DMS153 (cell line): ENCODE measurements around the gene TRIM47.

Source experiments
- DNase-seq: peaks from one replicate; lab custom pipeline; 2025; lab: John Stamatoyannopoulos, UW

TRIM47 gene, protein sequence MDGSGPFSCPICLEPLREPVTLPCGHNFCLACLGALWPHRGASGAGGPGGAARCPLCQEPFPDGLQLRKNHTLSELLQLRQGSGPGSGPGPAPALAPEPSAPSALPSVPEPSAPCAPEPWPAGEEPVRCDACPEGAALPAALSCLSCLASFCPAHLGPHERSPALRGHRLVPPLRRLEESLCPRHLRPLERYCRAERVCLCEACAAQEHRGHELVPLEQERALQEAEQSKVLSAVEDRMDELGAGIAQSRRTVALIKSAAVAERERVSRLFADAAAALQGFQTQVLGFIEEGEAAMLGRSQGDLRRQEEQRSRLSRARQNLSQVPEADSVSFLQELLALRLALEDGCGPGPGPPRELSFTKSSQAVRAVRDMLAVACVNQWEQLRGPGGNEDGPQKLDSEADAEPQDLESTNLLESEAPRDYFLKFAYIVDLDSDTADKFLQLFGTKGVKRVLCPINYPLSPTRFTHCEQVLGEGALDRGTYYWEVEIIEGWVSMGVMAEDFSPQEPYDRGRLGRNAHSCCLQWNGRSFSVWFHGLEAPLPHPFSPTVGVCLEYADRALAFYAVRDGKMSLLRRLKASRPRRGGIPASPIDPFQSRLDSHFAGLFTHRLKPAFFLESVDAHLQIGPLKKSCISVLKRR

DNA sequence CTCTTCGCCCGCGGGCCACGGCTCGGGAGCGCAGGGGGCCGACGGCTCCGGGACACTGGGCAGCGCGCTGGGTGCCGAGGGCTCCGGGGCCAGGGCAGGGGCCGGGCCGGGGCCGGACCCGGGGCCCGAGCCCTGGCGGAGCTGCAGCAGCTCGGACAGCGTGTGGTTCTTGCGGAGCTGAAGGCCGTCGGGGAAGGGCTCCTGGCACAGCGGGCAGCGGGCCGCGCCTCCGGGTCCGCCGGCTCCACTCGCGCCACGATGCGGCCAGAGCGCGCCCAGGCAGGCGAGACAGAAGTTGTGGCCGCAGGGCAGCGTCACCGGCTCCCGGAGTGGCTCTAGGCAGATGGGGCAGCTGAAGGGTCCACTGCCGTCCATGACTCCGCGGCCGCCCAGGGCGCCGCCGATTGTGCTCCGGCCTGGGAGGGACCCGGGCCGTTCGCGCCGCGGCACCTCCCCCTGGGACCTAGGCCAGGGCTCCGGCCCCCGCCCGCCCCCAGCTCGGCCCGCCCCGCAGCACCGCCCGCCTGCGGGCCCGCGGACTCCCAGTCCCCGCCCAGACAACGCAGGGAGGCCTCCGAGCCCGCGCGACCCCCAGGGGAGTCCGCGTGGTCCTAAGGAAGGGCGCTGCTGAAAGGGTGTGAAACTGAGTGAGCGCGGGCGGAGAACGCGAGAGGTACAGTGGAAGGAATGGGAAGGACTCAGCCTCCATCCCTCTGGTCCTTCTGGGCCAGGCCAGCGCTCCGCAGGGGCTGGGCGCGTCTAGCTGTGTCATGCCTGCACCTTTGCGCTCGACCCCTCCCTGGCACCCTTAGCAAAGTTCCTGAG is at the start of gene TRIM47:
Gene TRIM47, minus strand, starts transcription at position 408 of the 825 bp plus-strand sequence. Its CDS starts 33 bp downstream, at position 375.
- DNase-seq: no peak

DNA sequence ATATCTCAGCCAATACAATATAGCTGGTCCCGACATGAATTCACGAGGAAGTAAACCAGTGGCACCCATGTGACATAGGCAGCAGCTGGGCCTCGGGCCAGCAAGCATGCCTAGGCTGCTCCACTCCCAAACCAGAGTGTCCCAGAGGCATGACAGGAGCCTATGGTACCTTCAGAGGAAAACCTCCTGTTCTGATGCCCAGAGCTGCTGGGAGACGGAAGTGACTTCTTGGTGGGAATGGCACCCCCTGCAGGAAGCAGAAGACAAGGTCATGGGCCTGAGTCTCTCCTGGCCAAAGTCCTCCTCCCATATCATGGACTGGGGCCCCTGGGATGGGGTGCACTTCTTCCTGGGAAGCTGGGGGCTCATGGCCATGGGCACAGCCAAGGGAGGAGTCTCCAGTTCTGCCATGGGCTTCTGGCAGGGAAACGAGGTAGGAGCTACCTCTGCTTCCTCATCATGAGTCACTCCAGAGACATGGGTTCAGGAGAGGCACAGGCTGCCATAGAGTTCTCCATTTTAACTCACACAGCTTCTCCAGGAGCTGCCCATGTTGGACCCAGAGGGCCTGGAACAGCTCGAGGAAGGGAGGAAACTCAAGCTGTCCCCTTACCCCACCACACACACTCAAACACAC is 49.0 kb upstream of the TRIM47 start:
- DNase-seq: no peak

DNA sequence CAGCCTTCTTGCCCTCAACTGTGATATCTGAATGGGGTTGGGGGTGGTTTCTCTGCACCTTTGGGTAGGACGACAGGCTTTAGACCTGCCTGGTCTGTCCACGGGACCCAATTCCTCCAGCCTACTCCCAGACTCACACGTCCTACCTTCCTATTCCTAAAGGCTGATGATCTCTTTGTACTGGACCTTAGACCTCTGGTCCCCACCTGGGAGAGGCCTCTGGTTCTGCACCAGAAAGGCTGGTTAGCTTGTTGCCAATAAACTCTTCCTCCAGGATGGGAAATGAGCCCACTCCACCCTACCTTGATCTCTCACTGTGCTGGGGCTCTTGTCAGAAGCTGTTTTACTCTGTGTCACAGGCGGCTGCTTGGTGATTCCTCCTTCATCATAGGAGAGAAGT is 48.1 kb upstream of the TRIM47 start:
- DNase-seq: no peak

DNA sequence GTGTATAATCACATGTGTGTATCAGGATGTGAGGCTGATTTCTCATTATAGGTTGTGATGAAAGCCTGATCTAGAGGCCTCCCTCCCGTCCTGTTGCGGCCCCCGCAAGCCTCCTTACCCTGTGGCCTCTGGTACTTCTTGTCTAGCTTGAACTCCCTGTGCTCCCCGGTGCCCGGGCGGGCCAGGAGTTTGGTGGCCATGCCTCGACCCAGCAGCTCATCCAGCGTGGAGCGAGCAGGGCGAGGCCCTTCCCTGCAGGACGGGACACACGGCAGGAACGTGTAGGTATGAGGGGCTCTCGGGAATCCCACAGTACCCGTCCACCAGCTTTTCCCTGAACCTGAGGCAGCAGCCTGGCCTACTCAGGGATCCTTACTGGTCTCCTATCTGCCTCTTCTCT is 47.5 kb upstream of the TRIM47 start:
- DNase-seq: no peak

DNA sequence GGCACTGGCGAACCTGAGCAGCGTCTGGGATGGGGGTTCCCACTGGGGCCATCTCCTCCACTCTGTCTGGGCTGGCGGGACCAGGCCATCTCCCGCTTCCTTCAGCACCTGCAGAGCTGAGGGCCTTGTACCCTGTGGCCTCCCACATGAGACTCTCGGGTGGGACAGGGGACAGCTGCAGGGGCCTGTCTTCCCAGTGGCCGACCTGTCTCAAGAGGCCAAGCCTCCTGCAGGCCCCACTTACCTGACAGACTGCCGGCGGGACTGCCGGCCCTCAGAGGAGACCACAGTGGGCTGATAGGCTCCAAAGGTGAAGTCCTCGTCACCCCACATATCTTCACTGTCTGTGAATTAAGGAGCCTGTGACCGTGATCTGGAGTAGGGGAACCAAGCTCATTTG is 46.7 kb upstream of the TRIM47 start:
- no peak for DNase-seq

DNA sequence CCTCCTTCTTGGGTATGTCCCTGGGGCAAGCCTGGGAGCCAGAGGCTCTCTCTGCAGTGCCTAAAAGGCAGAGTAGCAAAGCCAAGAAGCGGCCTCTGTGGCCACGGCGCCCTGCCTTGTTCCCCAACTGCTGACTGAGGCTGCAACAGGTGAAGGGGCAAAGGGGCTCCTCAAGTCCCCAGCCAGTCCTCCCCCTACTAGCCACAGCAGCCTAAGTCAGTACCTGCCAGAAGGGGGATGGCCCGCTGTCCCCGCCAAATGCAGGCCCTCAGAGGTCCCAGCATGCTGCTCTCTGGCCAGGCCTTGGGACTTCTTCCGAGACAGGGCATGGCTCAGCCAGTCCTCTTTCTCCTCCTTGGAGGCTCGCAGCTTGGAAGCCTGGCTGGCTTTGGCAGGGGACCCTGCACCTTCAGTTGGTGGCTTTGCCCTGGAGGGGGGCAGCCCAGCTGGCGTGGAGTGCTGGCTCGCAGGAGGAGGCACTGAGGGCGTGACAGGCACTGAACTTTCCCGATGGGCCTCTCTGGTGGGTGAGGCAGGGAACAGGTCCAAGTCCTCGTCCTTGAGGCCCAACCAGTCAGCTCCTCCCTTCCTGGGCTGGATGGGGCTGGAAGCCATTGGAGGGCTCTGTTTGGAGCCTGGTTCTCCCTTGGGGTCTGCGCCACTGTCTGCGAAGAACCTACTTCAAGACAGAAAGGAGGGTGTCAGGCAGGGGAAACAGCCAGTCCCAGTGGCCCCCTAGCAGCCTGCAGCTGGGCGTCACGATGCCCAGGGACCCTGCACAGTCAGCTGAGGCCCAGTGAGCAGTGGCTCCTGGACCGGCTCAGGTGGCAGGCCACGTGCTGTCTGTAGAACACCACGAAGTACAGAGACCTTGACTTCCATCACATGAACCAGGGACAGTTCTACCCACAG is 44.8 kb upstream of the TRIM47 start:
- no peak for DNase-seq

DNA sequence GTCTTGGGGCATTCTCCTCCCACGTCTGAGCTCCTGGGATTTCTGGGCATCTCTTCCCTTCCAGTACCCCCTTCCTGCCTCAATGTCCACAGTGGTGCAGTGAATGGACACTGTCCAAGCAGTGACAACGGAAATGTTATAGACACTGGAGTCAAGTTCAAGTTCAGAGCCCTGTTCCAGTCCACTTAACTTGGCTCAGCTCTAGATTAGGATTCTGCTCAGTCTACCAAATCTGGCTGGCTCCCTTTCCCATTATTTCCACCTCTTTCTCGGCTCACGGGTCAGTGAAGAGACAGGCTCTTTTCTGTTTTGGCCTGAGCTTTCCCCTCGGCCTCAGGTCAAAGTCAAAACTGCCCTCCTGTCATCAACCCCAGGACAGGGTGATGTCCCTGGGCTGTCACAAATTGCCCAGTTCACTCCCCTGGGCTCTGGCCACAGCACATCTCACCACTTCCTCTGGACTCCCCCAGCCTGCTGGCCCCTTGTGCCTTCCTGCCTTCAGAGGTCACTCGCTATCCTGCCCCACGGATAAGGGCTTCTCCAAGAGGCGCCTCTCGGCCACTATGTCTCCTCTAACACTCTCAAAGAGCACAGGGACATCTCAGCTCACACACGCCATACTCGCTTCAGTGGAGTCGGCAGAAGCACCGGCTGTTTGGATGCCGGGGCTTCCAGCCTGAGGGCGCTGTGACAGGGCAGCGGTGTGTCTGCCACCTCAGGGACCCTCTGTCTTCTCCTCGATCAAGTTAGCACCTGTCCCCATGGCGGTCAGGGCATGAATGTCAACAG is 44.0 kb upstream of the TRIM47 start:
- DNase-seq: no peak

DNA sequence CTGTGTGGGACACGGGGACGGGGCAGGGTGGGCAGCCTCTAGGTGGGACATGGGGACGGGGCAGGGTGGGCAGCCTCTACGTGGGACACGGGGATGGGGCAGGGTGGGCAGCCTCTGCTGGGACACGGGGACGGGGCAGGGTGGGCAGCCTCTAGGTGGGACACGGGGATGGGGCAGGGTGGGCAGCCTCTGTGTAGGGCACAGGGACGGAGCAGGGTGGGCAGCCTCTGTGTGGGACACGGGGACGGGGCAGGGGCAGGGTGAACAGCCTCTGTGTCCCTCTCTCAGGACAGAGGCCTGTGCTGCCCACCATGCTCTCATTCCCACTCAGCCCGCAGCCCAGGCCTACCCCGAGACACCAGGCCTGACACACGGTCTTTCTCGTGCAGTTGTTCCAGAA is 43.2 kb upstream of the TRIM47 start:
- no peak for DNase-seq

DNA sequence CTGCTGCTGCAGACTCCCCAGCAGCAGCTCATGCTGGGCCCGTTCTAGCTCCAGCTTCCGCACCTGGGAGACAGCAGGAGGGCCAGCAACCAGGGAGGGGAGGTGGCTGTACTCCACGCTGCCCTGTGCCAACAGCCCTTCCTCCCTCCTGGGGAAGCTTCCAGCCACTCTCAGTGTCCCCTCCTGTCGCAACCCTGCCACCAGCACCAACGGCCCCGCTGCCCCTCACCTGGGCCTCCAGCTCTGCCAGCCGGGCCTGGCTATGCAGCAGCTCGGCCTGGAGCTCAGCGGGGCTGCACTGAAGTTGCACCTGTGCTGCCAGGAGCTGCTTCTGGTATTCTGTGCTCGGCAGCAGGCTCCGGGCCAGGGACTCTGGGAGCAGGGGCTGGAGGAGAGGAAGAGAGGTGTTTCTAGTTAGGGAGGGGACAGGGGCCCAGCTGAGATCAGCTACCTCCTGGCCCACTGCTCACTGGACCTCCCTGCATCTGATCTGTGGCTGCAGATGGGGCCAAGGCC is 41.7 kb upstream of the TRIM47 start:
- no peak for DNase-seq

DNA sequence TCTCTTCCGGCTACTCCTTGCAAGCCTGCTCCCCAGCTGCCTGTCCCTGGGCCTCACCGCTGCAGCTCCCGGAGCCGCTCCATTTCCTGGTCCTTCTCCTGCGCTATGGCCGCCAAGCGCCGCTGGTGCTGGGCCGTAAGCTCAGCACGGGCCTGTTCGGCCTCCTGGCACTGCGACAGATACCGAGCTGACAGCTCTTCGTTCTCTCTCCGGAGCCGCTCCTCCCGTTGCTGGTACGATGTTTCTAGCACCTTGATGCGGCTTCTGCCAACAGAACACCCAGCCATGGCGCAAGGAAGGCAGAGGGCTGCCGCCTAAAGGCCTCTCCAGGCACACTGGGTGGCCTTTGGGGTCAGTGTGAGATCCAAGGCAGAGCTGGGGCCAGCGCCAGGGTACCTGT is 41.2 kb upstream of the TRIM47 start:
- DNase-seq: no peak

DNA sequence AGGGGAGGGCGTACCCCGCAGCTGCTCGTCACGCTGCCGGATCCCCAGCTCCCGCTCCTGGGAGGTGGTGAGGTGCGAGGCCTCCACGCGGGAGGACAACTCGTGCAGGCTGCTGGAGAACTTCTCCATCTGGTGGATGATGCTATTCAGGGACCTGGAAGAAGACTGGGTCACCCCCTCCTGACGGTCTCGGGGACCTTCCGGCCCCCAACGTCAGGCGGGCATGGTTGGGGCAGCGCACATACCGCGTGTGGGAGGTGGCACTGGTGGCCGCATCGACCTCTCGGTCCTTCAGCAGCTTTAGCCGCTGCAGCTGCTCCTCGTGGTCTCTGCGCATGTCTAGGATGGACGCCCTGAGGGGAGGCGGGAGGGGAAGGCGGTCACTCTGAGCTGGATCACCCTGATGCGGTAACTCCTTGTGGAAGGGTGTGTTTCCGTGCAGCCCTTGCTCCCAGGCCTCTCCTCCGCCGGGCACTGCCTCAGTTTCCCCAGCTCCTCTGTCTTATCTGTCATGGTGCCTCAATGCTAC is 39.6 kb upstream of the TRIM47 start:
- no peak for DNase-seq

DNA sequence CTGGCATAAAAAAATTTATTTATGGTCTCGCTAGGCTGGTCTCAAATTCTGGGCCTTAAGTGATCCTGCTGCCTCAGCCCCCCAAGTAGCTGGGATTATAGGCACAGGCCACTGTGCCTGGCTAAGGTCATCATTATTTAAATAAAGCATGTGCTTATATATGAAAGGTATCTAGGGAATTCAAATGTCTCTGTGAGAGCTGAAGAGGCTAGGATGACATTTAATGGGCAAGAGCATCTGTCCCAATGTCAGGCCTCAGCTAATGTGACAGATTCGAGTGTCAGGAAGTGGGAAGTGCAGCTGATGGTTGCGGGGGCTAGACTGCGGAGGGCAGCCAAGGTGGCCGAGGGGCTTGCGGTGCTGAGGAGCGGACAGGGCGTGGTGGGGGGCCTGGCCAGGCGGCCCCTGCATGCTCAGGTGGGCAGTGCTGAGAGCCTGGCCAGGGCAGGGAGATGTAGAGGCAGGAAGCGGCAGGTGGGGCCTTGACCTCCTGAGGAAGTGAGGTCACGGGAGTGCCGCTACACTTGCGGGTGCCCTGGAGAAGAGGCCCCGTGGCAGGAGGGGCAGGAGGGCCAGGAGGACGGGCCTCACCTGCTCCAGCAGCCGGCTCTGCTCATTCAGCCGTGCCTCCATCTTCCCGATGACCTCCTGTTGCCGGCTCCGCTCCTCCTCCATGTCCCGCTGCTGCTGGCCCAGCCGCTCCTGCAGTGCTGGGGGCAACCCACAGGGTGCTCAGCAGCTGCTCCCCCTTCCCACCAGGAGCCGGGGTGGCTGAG is 38.9 kb upstream of the TRIM47 start:
- DNase-seq: no peak

DNA sequence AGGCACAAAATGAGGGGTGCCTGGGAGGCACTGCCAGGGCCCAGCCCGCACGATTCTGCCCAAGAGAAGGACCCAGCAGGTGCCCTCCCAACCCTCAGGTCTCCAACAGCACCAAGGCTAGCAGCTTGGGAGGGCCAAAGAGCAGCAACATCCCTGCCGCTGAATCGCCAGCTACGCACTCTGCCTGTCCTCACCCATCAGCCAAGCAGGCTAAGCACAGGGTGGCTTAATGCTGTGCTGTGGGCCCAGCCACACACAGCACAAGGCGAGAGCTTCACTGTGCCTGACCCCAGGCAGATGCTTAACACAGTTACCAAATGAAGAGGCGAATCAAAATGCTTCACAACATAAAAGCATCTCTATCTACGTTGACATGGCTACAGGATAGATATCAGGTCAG is 36.9 kb upstream of the TRIM47 start:
- no peak for DNase-seq

DNA sequence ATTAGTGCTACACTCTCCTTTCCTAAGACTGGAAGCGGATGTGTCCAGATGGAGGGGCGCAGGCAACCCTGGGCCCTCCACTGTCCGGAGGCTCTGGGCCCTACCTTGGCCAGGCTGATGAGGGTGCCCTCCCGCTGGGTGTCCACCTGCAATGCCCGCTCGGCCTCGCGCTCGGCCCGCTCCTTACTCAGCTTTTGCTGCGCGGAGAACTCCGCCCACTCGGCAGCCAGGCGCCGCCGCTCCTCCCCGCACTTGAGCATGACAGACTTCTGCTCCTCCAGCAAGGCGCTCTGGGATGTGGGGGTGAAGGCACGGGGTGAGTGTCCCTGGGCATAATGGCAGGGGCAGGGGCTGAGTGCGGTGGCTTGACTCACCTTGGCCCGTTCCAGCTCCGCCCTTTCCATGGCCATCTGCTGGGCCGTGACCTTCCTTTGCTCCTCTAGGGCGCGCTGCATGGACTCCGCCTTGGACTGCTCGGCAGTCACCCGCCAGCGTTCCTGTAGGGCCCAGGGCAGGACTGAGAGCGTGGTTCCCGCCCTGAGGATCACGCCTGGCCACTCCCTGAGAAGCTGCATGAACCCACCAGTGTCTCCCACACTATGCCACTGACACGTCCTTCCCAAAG is 36.4 kb upstream of the TRIM47 start:
- no peak for DNase-seq

DNA sequence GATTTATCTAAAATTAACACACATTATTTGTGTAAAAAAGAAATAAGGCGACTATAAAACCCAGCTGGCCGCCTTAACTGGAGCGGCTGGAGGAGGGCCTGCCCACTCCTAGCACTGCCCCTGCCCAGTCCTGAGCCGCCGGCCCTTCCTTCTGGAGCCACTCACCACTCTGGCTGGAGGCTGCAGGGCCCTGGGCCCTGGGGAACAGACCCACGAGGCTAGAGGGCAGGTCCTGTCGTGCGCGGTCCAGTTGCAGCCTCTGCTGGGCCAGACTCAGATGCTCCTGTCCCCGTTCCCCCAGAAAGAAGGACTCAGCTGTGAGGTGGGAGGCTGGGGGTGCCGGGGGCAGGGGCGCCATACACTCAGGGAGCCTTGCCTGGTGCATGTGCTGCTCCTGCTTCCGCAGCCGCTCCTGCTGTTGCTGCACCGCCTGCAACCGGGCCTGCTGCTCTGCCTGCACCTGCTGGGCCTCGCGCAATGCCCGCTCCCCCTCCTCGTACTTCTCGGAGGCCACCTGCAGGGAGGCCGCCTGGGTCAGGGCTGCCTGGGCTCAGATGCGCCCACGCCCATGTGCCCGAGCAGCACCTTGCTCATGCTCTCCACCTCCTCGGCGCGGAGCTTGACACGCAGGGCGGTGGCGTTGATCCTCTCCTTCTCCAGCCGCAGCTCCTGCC is 35.3 kb upstream of the TRIM47 start:
- DNase-seq: no peak

DNA sequence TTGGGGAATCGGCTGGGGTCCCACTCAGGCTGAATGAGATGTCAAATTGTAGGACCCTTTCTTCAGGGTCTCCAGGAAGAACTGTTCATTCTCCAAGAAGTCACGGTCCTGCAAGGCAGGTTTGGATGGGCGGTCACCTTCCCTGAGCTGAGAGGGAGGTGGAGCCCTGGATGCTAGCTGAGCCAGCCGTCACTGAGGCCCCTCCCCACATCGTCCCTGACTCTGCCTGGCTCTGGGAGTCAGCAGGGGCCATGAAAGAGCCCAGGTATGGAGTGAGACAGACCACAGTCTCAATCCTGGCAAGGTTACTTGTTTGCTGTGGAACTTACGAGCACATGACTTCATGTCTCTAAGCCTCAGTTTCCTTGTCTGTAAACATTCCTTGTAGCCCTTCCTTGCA is 32.3 kb upstream of the TRIM47 start:
- DNase-seq: peak; percentile 16

DNA sequence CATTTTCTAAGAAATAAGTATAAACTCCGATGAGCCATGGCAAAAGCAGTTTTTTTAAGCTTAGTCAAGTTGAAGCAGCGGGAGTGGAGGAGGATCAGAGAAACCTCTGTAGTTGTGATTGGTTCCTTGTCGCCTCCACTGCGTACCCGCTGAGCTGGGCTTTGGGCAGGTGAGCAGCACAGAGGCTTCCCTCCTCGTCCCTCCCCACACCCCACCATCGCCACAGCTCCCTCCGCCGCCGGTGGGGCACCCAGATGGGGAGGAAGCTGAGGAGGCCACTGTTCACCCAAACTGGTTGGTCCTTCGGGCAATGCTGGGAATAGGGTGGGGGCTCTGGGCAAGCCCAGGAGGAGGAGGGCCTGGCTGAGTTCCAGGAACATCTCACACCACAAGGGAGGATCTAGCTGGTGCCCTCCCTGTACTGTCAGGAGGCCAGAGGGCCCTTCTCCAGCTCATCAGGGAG is 31.5 kb upstream of the TRIM47 start:
- DNase-seq: peak; percentile 40
